ENCODE data around the gene COQ3.
"Not testable (repeated sequence)": the region's sequence is repeated elsewhere in the genome, so short reads cannot be mapped to it uniquely, and the experiment has no call there.

COQ3 gene

GRCh38 chr6:99378636-99379035 is 15.4 kb downstream of the COQ3 start:
- DNase-seq = no peak

GRCh38 chr6:99369533-99369932 is 24.5 kb downstream of the COQ3 start:
- no peak for DNase-seq

GRCh38 chr6:99366852-99367251 is 27.1 kb downstream of the COQ3 start:
- DNase-seq = no peak

DNA sequence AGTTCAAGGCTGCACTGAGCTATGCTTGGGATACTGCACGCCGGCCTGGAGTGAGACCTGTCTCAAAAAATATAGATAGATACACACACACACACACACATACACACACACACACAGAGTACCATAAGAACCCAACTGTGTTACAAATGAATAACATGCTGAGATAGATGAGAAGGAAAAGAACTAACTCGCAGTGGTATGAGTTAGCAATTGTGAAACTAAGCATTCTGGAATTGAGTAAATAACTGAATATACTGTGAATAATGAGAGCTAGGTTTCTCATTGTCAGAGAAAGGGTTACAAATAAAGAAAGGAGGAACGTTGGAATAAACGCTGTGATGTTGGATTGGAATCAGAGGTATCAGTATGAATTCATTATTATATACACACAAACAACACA is 30.0 kb downstream of the COQ3 start:
- DNase-seq = no peak

GRCh38 chr6:99362678-99363268 is 31.2 kb downstream of the COQ3 start:
- no peak for DNase-seq

- DNase-seq = no peak
Measured at GRCh38 chr6:99359800-99360199, 34.2 kb downstream of the COQ3 start.

DNA sequence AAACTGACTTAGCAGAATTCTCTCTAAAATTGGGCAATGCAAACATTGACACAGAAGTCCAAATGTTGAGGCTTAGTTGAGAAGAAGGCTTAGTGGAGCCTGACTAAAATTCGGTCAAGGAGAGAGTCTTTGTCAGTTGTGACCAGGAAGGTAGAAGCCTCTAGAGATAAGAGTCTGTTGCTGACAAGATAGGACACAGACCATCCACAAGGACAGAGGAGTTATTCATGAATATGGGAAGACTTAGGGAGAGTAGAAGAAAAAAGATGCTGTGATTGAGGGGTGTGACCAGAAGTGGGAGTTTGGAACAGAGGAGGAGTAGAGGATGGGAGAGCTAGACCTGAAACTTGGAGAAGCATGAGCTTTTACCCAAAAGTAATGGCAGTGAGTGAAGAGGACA is 37.4 kb downstream of the COQ3 start:
- DNase-seq = no peak

GRCh38 chr6:99354983-99355382 is 39.0 kb downstream of the COQ3 start:
- no peak for DNase-seq

- no peak for DNase-seq
Measured at GRCh38 chr6:99353126-99353525, 40.9 kb downstream of the COQ3 start.

GRCh38 chr6:99350573-99350972 is 43.4 kb downstream of the COQ3 start:
- DNase-seq = no peak

- DNase-seq = no peak
Measured at GRCh38 chr6:99349171-99350141, 44.5 kb downstream of the COQ3 start, which contains the start of gene FAXC. Gene FAXC (minus strand): TSS chr6:99349674. CDS start chr6:99349372, 302 bp downstream.

DNA sequence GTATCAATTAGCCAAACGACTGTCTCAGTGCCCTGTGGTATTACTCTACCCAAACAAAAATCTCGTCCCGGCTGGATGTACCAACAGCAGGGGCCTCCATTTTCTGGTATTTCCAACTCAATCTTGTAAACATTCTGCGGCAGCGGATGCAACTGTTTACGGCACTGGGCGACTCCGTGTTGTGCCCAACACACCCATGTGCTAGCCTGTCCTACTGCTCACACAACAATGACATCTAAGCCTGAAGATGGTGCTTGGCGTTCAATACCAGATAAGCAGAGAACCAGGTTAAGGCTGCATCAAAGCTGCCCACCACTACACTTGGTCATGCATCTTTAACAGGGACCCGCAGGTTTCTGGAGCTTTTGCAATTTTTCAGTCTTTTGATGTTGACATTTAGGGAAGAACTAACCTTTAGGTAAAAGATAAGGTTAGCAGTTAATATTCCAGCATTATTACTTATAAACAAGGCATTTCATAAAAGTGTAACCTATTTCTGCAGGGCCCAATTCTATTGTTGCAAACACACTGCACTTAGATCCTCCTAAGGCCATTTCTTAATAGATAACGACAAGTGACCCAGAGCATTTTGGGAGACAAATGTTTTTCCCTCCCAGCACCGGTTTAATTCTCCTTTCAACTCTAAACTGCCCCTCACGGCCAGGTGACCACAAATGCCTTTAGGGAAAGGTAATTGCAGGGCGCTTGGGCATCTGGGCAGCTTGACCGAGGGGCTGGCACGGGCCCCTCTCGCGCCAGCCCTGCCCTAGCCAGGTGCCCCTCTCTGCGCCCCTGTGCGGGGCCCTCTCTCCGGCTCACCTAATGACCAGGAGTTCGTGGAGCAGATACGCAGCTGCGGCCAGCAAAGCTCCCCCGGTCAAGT is 45.5 kb downstream of the COQ3 start:
- no peak for DNase-seq

GRCh38 chr6:99347804-99348203 is 46.2 kb downstream of the COQ3 start:
- no peak for DNase-seq

GRCh38 chr6:99346595-99346994 is 47.4 kb downstream of the COQ3 start:
- no peak for DNase-seq

GRCh38 chr6:99345164-99345563 is 48.8 kb downstream of the COQ3 start:
- no peak for DNase-seq

GRCh38 chr6:99344289-99344688 is 49.7 kb downstream of the COQ3 start:
- DNase-seq = no peak

GRCh38 chr6:99341862-99342455 is 52.0 kb downstream of the COQ3 start:
- no peak for DNase-seq

- no peak for DNase-seq
Measured at GRCh38 chr6:99338188-99338587, 55.8 kb downstream of the COQ3 start.

DNA sequence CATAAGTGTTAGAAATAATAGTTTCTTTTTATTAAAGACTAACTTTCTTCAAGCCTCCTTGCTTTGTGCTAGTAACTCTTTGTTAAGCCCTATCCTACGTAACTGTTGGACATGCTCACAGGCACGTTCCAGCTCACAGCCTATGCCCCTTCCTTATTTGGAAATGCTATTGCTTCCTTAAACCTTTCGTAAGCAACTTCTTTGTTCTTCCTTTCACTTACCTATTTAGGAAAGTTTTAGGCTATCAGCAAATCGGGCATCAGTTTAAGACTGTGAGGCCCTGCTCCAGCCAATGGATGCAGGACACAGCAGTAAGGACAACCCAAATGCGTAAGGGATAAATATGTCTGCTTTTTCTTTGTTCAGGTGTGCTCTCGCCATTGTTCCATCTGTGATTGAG is 58.7 kb downstream of the COQ3 start:
- DNase-seq = not testable (repeated sequence)

DNA sequence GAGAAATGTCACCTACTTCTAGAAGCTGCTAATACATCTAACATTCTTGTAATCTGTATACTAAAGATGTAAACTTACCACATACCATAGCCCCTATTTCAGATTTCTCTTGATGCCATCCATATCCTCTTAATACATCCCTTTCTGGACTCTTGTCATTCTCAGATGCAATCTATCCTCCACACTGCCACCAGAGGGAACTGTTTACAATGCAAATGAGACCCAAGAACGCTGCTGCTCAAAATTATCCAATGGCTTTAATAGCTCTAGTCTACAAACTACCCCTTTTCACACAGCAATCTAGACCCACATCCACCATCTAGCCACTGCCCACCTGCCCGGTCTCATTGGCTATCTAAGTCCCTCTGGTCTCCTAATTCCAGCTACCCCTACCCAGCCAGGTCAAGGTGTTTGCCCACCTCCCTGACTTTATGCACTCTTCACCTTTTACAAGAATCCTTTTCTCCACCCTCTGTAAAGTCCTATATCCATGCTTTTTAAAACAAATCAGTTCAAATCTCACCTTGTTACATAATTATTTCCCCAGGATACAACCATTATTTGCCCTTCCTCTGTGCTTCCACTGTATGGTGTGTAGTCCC is 59.4 kb downstream of the COQ3 start:
- DNase-seq = no peak

DNA sequence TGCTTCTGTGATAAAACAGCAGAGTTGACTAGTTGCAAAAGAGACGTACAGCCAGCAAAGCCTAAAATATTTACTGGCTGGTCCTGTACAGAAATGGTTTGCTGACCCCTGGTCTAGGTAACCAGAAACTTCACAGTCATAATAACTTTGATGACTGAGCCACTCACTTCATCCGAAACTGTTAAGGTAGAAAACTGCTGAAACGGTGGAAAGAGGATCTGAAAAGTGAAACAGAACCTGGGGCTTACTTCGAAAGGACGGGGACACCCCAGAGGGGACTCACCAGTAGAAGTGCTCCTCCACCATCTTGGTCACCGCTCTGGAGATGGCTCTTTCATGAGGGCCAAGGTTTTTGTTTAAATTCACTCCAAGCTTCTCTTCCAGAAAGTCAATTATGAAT is 60.9 kb downstream of the COQ3 start:
- DNase-seq = no peak

DNA sequence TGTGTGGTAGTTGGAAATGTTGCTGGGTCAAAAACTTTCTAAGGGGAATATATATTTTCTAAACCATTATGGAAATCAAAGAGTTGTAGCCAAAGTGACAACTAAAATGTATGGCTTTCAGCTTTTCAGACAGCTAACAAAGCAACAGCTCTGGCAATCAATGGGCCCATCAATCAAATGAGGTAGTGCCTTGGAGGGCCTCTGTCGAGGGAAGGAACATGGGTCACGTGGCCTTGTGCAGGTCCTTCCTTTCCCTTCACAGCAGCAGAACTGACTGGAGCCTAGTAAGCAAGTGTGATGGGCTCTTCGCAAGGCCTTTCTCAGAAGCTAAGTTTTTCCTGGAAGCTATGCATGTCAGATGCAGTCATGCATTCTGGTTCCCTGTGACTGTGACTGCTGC is 62.5 kb downstream of the COQ3 start:
- DNase-seq = no peak

Measured in activated naive CD4-positive, alpha-beta T cell treated with Interleukin-2 at 50 U/mL for 16 hours (primary cell).